Duodenal mucosa (tissue), 2 donors: ENCODE measurements around the gene CCNY.

ENCODE experiments used
- H3K27ac ChIP-seq: one replicate; pipeline ENCODE4 v1.7.0; 2013; ENCODE audit warnings: low read depth, low read length
- H3K27me3 ChIP-seq, 2 donors: one replicate each; pipeline ENCODE4 v1.7.0; 2013; ENCODE audit warnings: low read length in 2 of 2, control low read depth in 1 of 2; ENCODE audit not compliant: insufficient read depth in 2 of 2, control insufficient read depth in 1 of 2
- H3K36me3 ChIP-seq, 2 donors: one replicate each; pipeline ENCODE4 v1.7.0; 2013; ENCODE audit warnings: low read length in 2 of 2, control low read depth in 1 of 2; ENCODE audit not compliant: insufficient read depth in 2 of 2, control insufficient read depth in 1 of 2
- H3K4me1 ChIP-seq, 2 donors: one replicate each; pipeline ENCODE4 v1.7.0; 2013; ENCODE audit warnings: low read length in 2 of 2, control low read depth in 1 of 2; ENCODE audit not compliant: insufficient read depth in 2 of 2, control insufficient read depth in 1 of 2
- H3K4me3 ChIP-seq, 2 donors: one replicate each; pipeline ENCODE4 v1.7.0; 2013; ENCODE audit warnings: low read length in 2 of 2, low read depth in 1 of 2
- H3K9ac ChIP-seq, 2 donors: one replicate each; pipeline ENCODE4 v1.7.0; 2013; ENCODE audit warnings: low read length in 2 of 2, low read depth in 1 of 2
- H3K9me3 ChIP-seq, 2 donors: one replicate each; pipeline ENCODE4 v1.7.0; 2013; ENCODE audit warnings: low read length in 2 of 2, control low read depth in 1 of 2; ENCODE audit not compliant: control insufficient read depth in 1 of 2

Gene CCNY

GRCh38 chr10:35437829-35438228 lies 101.5 kb downstream of the CCNY start:
- no peak overlapping the region for H3K27ac ChIP-seq
- no peaks in the 10 kb centered on the region for H3K27me3 ChIP-seq
- H3K4me3 ChIP-seq, result no peak overlapping the region
- H3K9me3 ChIP-seq, result peaks cover 2 to 7% of the 10 kb centered on the region in 2 donors
- peaks cover 0 to 6% of the 10 kb centered on the region in 2 donors for H3K4me1 ChIP-seq
- H3K36me3 ChIP-seq, result no peaks in the 10 kb centered on the region
- H3K9ac ChIP-seq, result no peak overlapping the region

- Histone ChIP-seq H3K9ac (no peak overlapping the region), H3K36me3 (no peaks in the 10 kb centered on the region), H3K9me3 (peaks cover 7 to 18% of the 10 kb centered on the region in 2 donors), H3K4me3 (no peak overlapping the region), H3K4me1 (peaks cover 0 to 6% of the 10 kb centered on the region in 2 donors), H3K27ac (no peak overlapping the region), H3K27me3 (no peaks in the 10 kb centered on the region)
These were observed 102.6 kb downstream of the CCNY start for GRCh38 chr10:35438718-35439571.

GRCh38 chr10:35440016-35440415 lies 103.7 kb downstream of the CCNY start:
- Histone ChIP-seq H3K4me3 (no peak overlapping the region), H3K4me1 (peaks cover 0 to 6% of the 10 kb centered on the region in 2 donors), H3K36me3 (no peaks in the 10 kb centered on the region), H3K27me3 (no peaks in the 10 kb centered on the region), H3K27ac (no peak overlapping the region), H3K9ac (no peak overlapping the region), H3K9me3 (peaks cover 18 to 28% of the 10 kb centered on the region in 2 donors)

- H3K27me3 ChIP-seq, result no peaks in the 10 kb centered on the region
- H3K27ac ChIP-seq, result no peak overlapping the region
- no peak overlapping the region for H3K4me3 ChIP-seq
- no peak overlapping the region for H3K9ac ChIP-seq
- peaks cover 20 to 33% of the 10 kb centered on the region in 2 donors for H3K9me3 ChIP-seq
- no peaks in the 10 kb centered on the region for H3K36me3 ChIP-seq
- H3K4me1 ChIP-seq, result peaks cover 0 to 3% of the 10 kb centered on the region in 2 donors
These were observed 105.7 kb downstream of the CCNY start for GRCh38 chr10:35442028-35442427.

- H3K27me3 ChIP-seq, result no peaks in the 10 kb centered on the region
- H3K36me3 ChIP-seq, result no peaks in the 10 kb centered on the region
- H3K4me3 ChIP-seq, result no peak overlapping the region
- peaks cover 20 to 33% of the 10 kb centered on the region in 2 donors for H3K9me3 ChIP-seq
- H3K9ac ChIP-seq, result no peak overlapping the region
- H3K4me1 ChIP-seq, result peaks cover 4 to 5% of the 10 kb centered on the region in 2 donors
- H3K27ac ChIP-seq, result no peak overlapping the region
These were observed 106.3 kb downstream of the CCNY start for GRCh38 chr10:35442592-35442991.

DNA sequence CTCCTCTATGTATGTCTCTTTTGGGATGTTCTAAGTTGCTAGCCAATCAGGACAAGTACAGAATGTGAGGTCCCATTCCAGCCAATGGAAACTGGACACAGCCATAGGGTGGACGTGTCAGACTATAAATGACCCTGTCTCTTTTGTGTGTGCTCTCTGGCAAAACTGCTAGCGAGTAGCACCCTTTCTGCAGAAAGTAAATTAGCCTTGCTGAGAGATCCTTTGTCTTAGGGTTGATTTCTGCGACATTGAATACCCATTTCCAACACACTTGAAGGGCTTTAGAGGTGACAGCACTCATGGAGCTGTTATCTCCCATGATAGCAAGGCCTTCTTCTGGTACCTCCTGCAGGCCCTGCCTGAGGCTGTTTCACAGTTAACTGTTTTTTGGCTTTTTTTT lies 107.5 kb downstream of the CCNY start:
- no peak overlapping the region for H3K27ac ChIP-seq
- no peak overlapping the region for H3K4me3 ChIP-seq
- no peaks in the 10 kb centered on the region for H3K27me3 ChIP-seq
- H3K9me3 ChIP-seq, result peaks cover 20 to 29% of the 10 kb centered on the region in 2 donors
- H3K36me3 ChIP-seq, result no peaks in the 10 kb centered on the region
- H3K4me1 ChIP-seq, result peaks cover 15 to 17% of the 10 kb centered on the region in 2 donors
- H3K9ac ChIP-seq, result no peak overlapping the region

DNA sequence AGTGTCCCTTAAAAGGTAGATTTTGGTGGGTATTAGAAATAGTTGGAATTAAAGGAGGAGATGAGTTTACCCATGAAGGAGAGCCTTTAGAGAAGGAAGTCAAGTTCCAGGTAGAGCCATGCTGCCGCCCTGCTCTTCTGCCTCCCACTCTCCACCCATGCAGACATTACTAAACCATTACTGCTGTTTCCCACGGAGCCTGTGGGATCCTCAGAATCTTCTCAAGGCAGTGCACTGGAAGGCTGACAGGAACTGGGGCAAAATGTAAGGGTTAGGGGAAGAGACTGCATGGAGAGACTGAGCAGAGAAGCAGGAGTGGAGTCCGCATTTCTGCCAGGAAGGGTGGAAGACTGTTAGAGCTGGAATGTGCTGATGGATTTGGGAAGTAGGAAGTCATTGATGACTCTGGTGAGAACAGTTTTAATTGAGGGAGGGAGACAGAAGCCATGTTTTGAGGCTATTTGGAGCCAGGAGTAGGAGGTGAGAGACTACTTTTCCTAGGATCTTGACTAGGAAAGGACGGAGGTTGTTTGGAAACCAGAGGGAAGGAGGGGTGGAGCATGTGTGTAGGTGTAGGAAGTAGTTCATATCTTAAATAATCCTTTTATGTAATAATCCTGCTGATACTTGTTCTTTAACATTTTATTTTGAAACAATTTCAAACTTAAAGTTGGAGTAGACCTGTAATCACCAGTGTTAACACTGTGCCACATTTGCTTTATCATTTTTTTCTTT lies 109.0 kb downstream of the CCNY start:
- no peaks in the 10 kb centered on the region for H3K36me3 ChIP-seq
- no peak overlapping the region for H3K4me3 ChIP-seq
- H3K27ac ChIP-seq, result no peak overlapping the region
- no peak overlapping the region for H3K9ac ChIP-seq
- peaks cover 20 to 29% of the 10 kb centered on the region in 2 donors for H3K9me3 ChIP-seq
- peaks cover 30 to 32% of the 10 kb centered on the region in 2 donors for H3K4me1 ChIP-seq
- no peaks in the 10 kb centered on the region for H3K27me3 ChIP-seq

DNA sequence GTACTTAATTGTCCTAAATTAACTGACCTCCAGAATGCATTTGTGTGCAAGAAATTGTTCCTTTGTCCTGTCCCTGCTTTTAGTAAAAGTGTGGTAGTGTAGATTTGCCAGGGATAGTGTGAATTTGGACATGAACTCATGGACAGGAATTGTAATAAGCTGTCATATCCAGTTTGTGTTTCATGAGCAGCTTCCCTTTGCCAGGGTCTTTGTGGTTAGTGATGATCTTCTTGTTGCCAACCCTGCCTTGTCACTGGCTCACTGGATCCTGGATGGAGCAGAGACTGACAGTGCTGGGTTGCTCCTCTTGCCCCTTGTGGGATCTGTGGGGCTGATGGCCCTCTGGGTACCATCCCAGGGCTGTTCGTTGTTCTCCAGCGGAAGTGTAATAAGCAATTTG lies 110.1 kb downstream of the CCNY start:
- Histone ChIP-seq H3K9me3 (peaks cover 20 to 29% of the 10 kb centered on the region in 2 donors), H3K9ac (no peak overlapping the region), H3K36me3 (no peaks in the 10 kb centered on the region), H3K27ac (no peak overlapping the region), H3K4me1 (peaks cover 35 to 36% of the 10 kb centered on the region in 2 donors), H3K27me3 (no peaks in the 10 kb centered on the region), H3K4me3 (no peak overlapping the region)

- Histone ChIP-seq H3K9ac (peak overlapping the region; percentile 23 to 37), H3K4me3 (peak overlapping the region in 1 of 2 donors; percentile 30), H3K36me3 (no peaks in the 10 kb centered on the region), H3K27me3 (no peaks in the 10 kb centered on the region), H3K9me3 (peaks cover 18 to 26% of the 10 kb centered on the region in 2 donors), H3K27ac (no peak overlapping the region), H3K4me1 (peaks cover 44 to 46% of the 10 kb centered on the region in 2 donors)
These were observed 111.5 kb downstream of the CCNY start for GRCh38 chr10:35447693-35448407.
